UCSD-AML1 (cell line): ENCODE results near the gene ZNF132.
"Not testable (repeated sequence)": the region's sequence is repeated elsewhere in the genome, so short reads cannot be mapped to it uniquely, and the experiment has no call there.

Source experiments
- DNase-seq: peaks from one replicate; lab custom pipeline; 2025; ENCODE audit not compliant: unreplicated experiment; lab: John Stamatoyannopoulos, UW

Gene ZNF132

GRCh38 chr19:58408152-58409009, 31.6 kb downstream of the ZNF132 start, which contains the start of gene ZNF584:
ZNF584 (plus strand) TSS chr19:58408649; CDS start chr19:58409148, 499 bp downstream.
- DNase-seq: peak; percentile 96

- no peak for DNase-seq
Measured at GRCh38 chr19:58407658-58408151, 32.2 kb downstream of the ZNF132 start.

- DNase-seq: no peak
Measured at GRCh38 chr19:58406818-58407657, 32.9 kb downstream of the ZNF132 start.

GRCh38 chr19:58403920-58404478, 36.0 kb downstream of the ZNF132 start:
- not testable (repeated sequence) for DNase-seq

GRCh38 chr19:58401840-58402421, 38.0 kb downstream of the ZNF132 start:
- no peak for DNase-seq

GRCh38 chr19:58400916-58401839, 38.8 kb downstream of the ZNF132 start:
- peak; percentile 99 for DNase-seq

GRCh38 chr19:58400316-58400915, 39.5 kb downstream of the ZNF132 start:
- no peak for DNase-seq

GRCh38 chr19:58399903-58400302, 40.0 kb downstream of the ZNF132 start:
- DNase-seq: no peak

- DNase-seq: no peak
Measured at GRCh38 chr19:58398545-58398944, 41.4 kb downstream of the ZNF132 start.

- DNase-seq: no peak
Measured at GRCh38 chr19:58398087-58398486, 41.9 kb downstream of the ZNF132 start.

- DNase-seq: no peak
Measured at GRCh38 chr19:58397533-58398037, 42.4 kb downstream of the ZNF132 start.

GRCh38 chr19:58396691-58397532, 43.0 kb downstream of the ZNF132 start:
- DNase-seq: no peak

GRCh38 chr19:58395979-58396627, 43.9 kb downstream of the ZNF132 start:
- no peak for DNase-seq

- no peak for DNase-seq
Measured at GRCh38 chr19:58395220-58395978, 44.6 kb downstream of the ZNF132 start, which contains the start of gene RNF225. RNF225 (plus strand) TSS chr19:58395656; CDS start chr19:58396090, 434 bp downstream.

- DNase-seq: no peak
Measured at GRCh38 chr19:58394821-58395219, 45.1 kb downstream of the ZNF132 start.

- no peak for DNase-seq
Measured at GRCh38 chr19:58393725-58394033, 46.3 kb downstream of the ZNF132 start.
